NT2/D1 (cell line): Measurements from ENCODE around the gene NLRP6.

Experiments used
- DNase-seq: peaks from one replicate; pipeline ENCODE4 v3.0.0-alpha.2; 2011; ENCODE audit warnings: low read depth, low spot score
- H3K27me3 ChIP-seq: 2 replicates; pipeline ENCODE4 v1.6.0; 2011; ENCODE audit warnings: mild to moderate bottlenecking; ENCODE audit not compliant: insufficient read length, insufficient read depth
- H3K36me3 ChIP-seq: 2 replicates; pipeline ENCODE4 v1.6.1; 2011; ENCODE audit warnings: mild to moderate bottlenecking, low read length, mixed read lengths; ENCODE audit not compliant: insufficient read depth, insufficient read length
- H3K4me1 ChIP-seq: 2 replicates; pipeline ENCODE4 v1.5.1; 2011; ENCODE audit not compliant: insufficient read depth, insufficient read length
- H3K4me3 ChIP-seq: 2 replicates; pipeline ENCODE4 v1.5.1; 2011; ENCODE audit warnings: low read depth; ENCODE audit not compliant: insufficient read length
- H3K9ac ChIP-seq: 2 replicates; pipeline ENCODE4 v1.6.0; 2011; ENCODE audit warnings: low read depth; ENCODE audit not compliant: insufficient read length
- H3K9me3 ChIP-seq: 2 replicates; pipeline ENCODE4 v1.5.1; 2011; ENCODE audit warnings: mild to moderate bottlenecking, low read length; ENCODE audit not compliant: insufficient read depth
- SUZ12 ChIP-seq: IDR thresholded peaks from 2 replicates; pipeline ENCODE4 v1.6.1; 2011; ENCODE audit not compliant: insufficient read length, insufficient read depth; ENCODE audit errors: extremely low read depth
- YY1 ChIP-seq: IDR thresholded peaks from 2 replicates; pipeline ENCODE4 v1.6.1; 2011; ENCODE audit not compliant: insufficient read length, insufficient read depth
- ZNF274 ChIP-seq: IDR thresholded peaks from 2 replicates; pipeline ENCODE4 v1.6.1; 2011; ENCODE audit warnings: mild to moderate bottlenecking, low read depth, low read length

Gene NLRP6

DNA sequence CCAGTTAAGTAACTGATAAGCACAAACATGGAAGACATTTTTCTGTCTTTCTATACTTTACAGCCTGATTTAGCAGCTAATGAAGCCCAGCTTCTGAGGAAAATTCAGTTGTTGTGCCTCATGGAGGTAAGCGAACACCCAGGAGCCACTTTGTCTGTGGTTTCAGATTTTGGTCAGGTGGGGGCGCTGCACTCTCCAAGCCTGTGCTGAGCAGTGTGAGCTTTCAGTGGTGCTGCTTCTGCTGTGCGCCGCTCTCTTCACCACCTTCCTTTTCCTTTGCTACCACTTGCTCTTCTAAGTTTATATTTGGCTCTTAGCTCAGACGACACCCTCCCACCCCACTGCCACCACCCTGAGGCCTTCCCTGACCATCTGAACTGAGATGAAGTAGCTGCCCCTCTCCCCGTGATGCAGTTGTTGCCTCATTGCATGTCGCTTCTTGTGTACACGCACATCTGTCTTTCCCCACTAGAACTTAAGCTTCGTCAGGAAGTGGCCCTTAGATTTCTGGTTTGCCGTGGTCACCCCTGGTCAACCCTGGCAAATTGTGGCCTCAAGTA is 27.4 kb upstream of the NLRP6 start:
- Histone ChIP-seq H3K9ac (no peak overlapping the region), H3K4me3 (no peak overlapping the region), H3K4me1 (no peaks in the 10 kb centered on the region), H3K9me3 (no peaks in the 10 kb centered on the region), H3K36me3 (peaks cover 81% of the 10 kb centered on the region), H3K27me3 (no peaks in the 10 kb centered on the region)
- TF ChIP-seq ZNF274 = no peak
- TF ChIP-seq YY1 = no peak
- TF ChIP-seq SUZ12 = no peak
- peak; percentile 59 for DNase-seq

GRCh38 chr11:251550-251949 is 26.7 kb upstream of the NLRP6 start:
- no peaks in the 10 kb centered on the region for H3K27me3 ChIP-seq
- peaks cover 73% of the 10 kb centered on the region for H3K36me3 ChIP-seq
- no peak for DNase-seq
- H3K9ac ChIP-seq = no peak overlapping the region
- no peaks in the 10 kb centered on the region for H3K4me1 ChIP-seq
- no peak overlapping the region for H3K4me3 ChIP-seq
- no peaks in the 10 kb centered on the region for H3K9me3 ChIP-seq
- TF ChIP-seq ZNF274 (no peak), YY1 (no peak), SUZ12 (no peak)

DNA sequence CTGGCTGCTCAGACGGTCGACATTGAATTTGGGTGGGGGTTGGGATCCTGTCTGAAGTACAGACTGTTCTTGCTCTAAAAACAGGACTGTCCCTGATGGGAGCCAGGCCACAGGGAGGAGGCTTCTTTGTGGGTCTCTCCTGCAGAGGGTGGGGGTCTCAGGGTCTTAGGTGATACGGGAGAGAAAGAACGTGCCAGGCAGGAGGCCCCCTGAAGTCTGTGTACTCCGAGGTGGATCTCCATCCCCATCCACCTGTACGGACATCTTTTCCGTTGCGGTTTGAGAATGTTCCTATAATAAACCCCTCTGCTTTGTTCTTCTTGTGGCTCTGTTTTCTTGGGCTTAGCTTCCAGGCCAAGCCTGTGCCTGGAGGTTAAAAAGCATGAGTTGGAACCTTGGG is 25.5 kb upstream of the NLRP6 start:
- Histone ChIP-seq H3K4me1 (no peaks in the 10 kb centered on the region), H3K9ac (no peak overlapping the region), H3K9me3 (no peaks in the 10 kb centered on the region), H3K4me3 (no peak overlapping the region), H3K27me3 (no peaks in the 10 kb centered on the region), H3K36me3 (peaks cover 63% of the 10 kb centered on the region)
- DNase-seq = no peak
- TF ChIP-seq ZNF274 (no peak), SUZ12 (no peak), YY1 (no peak)

GRCh38 chr11:253160-253885 is 24.9 kb upstream of the NLRP6 start:
- no peak for TF ChIP-seq ZNF274
- no peak for DNase-seq
- H3K36me3 ChIP-seq = peaks cover 56% of the 10 kb centered on the region
- no peak overlapping the region for H3K9ac ChIP-seq
- H3K4me3 ChIP-seq = no peak overlapping the region
- no peaks in the 10 kb centered on the region for H3K4me1 ChIP-seq
- H3K9me3 ChIP-seq = no peaks in the 10 kb centered on the region
- H3K27me3 ChIP-seq = no peaks in the 10 kb centered on the region

GRCh38 chr11:253886-254270 is 24.3 kb upstream of the NLRP6 start:
- H3K36me3 ChIP-seq = peaks cover 51% of the 10 kb centered on the region
- H3K4me3 ChIP-seq = no peak overlapping the region
- no peaks in the 10 kb centered on the region for H3K4me1 ChIP-seq
- TF ChIP-seq YY1 = no peak
- no peak overlapping the region for H3K9ac ChIP-seq
- DNase-seq = no peak
- no peaks in the 10 kb centered on the region for H3K27me3 ChIP-seq
- no peaks in the 10 kb centered on the region for H3K9me3 ChIP-seq

DNA sequence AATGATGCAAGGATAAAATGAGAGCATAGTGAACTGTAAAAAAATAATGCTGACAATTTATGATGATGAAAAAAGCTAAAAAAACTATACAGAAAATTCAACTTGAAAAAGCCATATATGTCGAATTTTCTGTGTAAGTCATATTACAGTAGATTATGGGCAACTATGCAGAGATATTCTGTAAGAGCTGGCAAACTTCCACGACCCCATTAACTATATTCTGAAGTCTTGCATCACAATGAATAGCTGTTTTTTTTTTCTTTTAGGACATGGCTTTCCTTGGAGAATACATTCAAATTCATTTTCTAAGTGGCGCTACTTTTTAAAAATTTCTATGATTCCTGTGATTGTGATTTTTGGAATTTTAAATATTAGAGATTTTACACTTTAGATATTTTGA is 23.0 kb upstream of the NLRP6 start:
- no peak overlapping the region for H3K9ac ChIP-seq
- no peaks in the 10 kb centered on the region for H3K9me3 ChIP-seq
- no peaks in the 10 kb centered on the region for H3K27me3 ChIP-seq
- DNase-seq = no peak
- TF ChIP-seq ZNF274 (no peak), SUZ12 (no peak), YY1 (no peak)
- no peaks in the 10 kb centered on the region for H3K4me1 ChIP-seq
- no peak overlapping the region for H3K4me3 ChIP-seq
- H3K36me3 ChIP-seq = peaks cover 39% of the 10 kb centered on the region

- TF ChIP-seq YY1 (no peak), SUZ12 (no peak), ZNF274 (no peak)
- no peaks in the 10 kb centered on the region for H3K27me3 ChIP-seq
- no peak for DNase-seq
- H3K4me3 ChIP-seq = no peak overlapping the region
- H3K36me3 ChIP-seq = peaks cover 32% of the 10 kb centered on the region
- no peak overlapping the region for H3K9ac ChIP-seq
- no peaks in the 10 kb centered on the region for H3K4me1 ChIP-seq
- no peaks in the 10 kb centered on the region for H3K9me3 ChIP-seq
Observed at GRCh38 chr11:255816-256215, 22.4 kb upstream of the NLRP6 start.
